Endometrium (tissue), 2 donors: Measurements from ENCODE around the gene SAP25.
"Not testable (repeated sequence)": the region's sequence is repeated elsewhere in the genome, so short reads cannot be mapped to it uniquely, and the experiment has no call there.

Experiments
- FAIRE-seq: peaks from 2 replicates; lab custom pipeline; 2012; peaks lifted over from hg19 to GRCh38; lab: Jason Lieb, UNC
- donor health status: control.
- donor health status: control.

SAP25 gene

DNA sequence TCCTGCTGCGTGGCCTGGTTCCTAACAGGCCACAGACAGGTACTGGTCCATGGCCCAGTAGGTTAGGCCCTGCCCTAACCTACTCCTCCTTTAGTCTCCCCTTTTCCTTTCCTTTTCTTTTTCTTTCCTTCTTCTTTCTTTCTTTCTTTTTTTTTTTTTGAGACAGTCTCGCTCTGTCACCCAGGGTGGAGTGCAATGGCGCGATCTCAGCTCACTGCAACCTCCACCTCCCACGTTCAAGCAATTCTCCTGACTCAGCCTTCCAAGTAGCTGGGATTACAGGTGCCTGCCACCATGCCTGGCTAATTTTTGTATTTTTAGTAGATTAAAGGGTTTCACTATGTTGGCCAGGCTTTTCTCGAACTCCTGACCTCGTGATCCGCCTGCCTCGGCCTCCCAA is 37.7 kb downstream of the SAP25 start:
- FAIRE-seq, result not testable (repeated sequence)

DNA sequence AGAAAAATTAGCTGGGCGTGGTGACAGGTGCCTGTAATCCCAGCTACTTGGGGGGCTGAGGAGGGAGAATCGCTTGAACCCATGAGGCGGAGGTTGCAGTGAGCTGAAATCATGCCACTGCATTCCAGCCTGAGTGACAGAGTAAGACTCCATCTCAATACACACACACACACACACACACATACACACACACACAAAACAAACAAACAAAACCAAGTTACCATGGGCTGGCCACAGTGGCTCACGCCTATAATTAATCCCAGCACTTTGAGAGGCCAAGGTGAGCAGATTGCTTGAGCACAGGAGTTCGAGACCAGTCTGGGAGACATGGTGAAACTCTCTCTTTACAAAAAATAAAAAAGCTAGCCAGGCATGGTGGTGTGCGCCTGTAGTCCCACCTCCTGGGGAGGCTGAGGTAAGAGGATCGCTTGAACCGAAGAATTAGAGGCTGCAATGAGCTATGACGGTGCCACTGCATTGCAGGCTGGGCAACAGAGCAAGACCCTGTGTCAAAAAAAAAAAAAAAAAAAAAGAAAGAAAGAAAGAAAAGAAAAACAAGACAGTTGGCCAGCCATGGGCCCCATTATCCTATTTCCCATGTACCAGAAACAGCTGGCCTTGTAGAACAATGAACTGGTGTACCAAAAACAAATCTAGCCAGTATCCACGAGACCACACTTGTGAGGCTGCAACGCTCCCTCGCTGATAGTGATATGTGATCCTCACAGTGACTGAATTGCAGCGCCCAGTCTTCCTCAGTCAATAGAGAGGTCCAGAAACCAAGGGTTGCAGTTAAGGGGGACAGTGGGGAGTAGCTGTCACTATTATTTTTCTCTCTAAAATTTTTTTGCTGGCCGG is 41.3 kb downstream of the SAP25 start:
- FAIRE-seq, result no peak

DNA sequence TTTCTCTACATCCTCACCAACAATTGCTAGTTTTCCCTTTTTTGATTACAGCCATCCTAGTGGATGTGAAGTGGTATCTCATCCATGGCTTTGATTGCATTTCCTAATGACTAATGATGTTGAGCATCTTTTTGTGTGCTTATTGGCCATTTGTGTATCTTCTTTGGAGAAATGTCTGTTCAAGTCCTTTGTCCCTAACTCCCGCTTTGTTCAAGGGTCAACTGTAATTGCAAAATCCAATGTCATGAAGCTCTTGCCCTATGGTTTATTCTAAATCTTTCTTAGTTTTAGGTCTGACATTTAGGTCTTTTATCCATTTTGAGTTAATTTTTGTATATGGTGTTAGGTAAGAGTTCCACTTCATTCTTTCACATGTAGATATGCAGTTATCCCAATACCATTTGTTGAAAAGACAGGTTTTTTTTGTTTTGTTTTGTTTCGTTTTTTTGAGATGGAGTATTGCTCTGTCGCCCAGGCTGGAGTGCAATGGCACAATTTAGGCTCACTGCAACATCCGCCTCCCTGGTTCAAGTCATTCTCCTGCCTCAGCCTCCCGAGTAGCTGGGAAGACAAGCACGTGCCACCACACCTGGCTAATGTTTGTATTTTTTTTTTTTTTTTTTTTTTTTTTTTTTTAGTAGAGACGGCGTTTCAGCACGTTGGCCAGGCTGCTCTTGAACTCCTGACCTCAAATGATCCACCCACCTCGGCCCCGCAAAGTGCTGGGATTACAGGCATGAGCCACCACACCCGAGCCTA is 45.4 kb downstream of the SAP25 start:
- FAIRE-seq, result not testable (repeated sequence)

DNA sequence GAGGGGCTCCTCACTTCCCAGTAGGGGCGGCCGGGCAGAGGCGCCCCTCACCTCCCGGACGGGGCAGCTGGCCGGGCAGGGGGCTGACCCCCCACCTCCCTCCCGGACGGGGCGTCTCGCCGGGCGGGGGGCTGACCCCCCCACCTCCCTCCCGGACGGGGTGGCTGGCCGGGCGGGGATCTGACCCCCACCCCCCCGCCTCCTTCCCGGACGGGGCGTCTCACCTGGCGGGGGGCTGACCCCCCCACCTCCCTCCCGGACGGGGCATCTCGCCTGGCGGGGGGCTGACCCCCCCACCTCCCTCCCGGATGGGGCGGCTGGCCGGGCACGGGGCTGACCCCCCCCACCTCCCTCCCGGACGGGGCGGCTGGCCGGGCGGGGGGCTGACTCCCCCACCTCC is 50.5 kb downstream of the SAP25 start:
- FAIRE-seq, result not testable (repeated sequence)
